ENCODE results near the gene ATP2A1.

DNA sequence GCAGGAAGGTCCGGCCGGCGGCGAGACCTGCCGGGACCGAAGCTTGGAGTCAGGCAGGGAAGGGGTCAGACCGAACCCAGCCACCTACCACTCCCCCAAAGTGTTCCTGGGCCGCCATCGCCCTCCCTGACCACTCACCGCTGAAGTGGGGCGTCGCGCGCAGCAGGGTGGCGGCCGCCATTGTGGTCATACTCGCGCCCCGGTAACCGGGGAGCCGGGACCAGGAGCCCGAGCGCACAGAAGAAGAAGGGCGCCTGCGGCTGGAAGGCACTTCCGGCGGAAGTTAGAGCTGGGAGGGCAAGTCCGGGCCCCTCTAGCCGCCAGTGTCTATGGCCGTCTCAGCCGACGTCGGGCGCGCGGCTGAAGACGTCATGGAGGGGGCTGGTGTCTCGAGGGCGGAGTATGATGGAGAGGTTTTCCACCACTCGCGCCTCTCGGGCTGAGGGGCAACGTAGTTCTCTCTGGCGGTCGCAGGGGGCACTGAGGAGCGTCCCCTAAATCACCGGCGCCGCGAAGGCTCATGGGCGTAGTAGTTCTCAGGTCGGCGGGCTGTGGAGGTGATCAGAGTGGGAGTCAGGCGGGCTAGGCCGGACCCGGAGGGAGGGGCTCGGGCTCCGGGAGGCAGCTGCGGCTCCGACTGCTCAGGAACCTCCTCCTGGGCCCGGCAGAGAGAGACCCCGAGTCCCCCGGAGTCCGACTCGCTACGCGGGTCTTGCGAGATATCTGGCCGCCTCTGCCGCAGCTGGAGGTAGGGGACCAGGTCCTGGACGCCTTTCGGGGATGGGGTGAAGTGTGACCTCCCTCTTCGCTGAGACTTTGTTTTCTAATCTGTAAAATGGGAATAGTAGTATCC, 32.0 kb upstream of the ATP2A1 start, which contains the start of gene TUFM:
- TF ChIP-seq, protein P1, sequence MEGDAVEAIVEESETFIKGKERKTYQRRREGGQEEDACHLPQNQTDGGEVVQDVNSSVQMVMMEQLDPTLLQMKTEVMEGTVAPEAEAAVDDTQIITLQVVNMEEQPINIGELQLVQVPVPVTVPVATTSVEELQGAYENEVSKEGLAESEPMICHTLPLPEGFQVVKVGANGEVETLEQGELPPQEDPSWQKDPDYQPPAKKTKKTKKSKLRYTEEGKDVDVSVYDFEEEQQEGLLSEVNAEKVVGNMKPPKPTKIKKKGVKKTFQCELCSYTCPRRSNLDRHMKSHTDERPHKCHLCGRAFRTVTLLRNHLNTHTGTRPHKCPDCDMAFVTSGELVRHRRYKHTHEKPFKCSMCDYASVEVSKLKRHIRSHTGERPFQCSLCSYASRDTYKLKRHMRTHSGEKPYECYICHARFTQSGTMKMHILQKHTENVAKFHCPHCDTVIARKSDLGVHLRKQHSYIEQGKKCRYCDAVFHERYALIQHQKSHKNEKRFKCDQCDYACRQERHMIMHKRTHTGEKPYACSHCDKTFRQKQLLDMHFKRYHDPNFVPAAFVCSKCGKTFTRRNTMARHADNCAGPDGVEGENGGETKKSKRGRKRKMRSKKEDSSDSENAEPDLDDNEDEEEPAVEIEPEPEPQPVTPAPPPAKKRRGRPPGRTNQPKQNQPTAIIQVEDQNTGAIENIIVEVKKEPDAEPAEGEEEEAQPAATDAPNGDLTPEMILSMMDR (conservative IDR thresholded peaks at IDR 0.05), result peak; percentile 69
- no peak for TF ChIP-seq EZH2 (IDR thresholded peaks at IDR 0.05; ENCODE audit: low read depth)
